Stimulated activated CD4-positive, alpha-beta T cell treated with anti-CD3 and anti-CD28 coated beads, TNF-alpha, amount 100 ng/mL, for 1 hour (primary cell): ENCODE measurements around the gene SYNGR4.
"Not testable (repeated sequence)": the region's sequence is repeated elsewhere in the genome, so short reads cannot be mapped to it uniquely, and the experiment has no call there.

Experiments used
- DNase-seq, 3 donors: peaks; one replicate each; pipeline ENCODE4 v3.0.0-alpha.2; 2020; ENCODE audit warnings: low read depth in 3 of 3, low spot score in 1 of 3

SYNGR4 gene

GRCh38 chr19:48371367-48371766 is 7.2 kb downstream of the SYNGR4 start:
- no peak for DNase-seq

GRCh38 chr19:48371771-48372170 is 7.6 kb downstream of the SYNGR4 start:
- not testable (repeated sequence) for DNase-seq

GRCh38 chr19:48372904-48373303 is 8.7 kb downstream of the SYNGR4 start:
- DNase-seq: no peak

- no peak for DNase-seq
Observed at GRCh38 chr19:48373567-48373966, 9.4 kb downstream of the SYNGR4 start.

GRCh38 chr19:48378194-48378570 is 14.0 kb downstream of the SYNGR4 start:
- no peak for DNase-seq

- no peak for DNase-seq
Observed at GRCh38 chr19:48379058-48379457, 14.9 kb downstream of the SYNGR4 start.

- DNase-seq: no peak
Observed at GRCh38 chr19:48381178-48381950, 17.2 kb downstream of the SYNGR4 start.

GRCh38 chr19:48382286-48382685 is 18.1 kb downstream of the SYNGR4 start:
- no peak for DNase-seq

- DNase-seq: no peak
Observed at GRCh38 chr19:48385461-48386087, 21.4 kb downstream of the SYNGR4 start.

- DNase-seq: no peak
Observed at GRCh38 chr19:48386981-48387380, 22.8 kb downstream of the SYNGR4 start.

GRCh38 chr19:48390188-48391099 is 26.3 kb downstream of the SYNGR4 start:
- peak in 2 of 3 donors; percentile 31 to 55 for DNase-seq

- DNase-seq: peak; percentile 25 to 66 (median 61)
Observed at GRCh38 chr19:48391100-48392005, 27.2 kb downstream of the SYNGR4 start, which contains the start of gene KDELR1. Gene KDELR1, minus strand, starts transcription at chr19:48391551. Its CDS starts 193 bp downstream, at chr19:48391358.

GRCh38 chr19:48392006-48392344 is 27.8 kb downstream of the SYNGR4 start:
- not testable (repeated sequence) for DNase-seq

GRCh38 chr19:48392860-48393558 is 28.8 kb downstream of the SYNGR4 start:
- DNase-seq: no peak

GRCh38 chr19:48393559-48394330 is 29.6 kb downstream of the SYNGR4 start, which contains the start of gene GRIN2D:
Gene GRIN2D, plus strand, starts transcription at chr19:48393668. Its CDS starts 4,725 bp downstream, at chr19:48398393.
- DNase-seq: no peak

- no peak for DNase-seq
Observed at GRCh38 chr19:48394331-48395169, 30.4 kb downstream of the SYNGR4 start.

GRCh38 chr19:48395170-48395455 is 30.9 kb downstream of the SYNGR4 start:
- no peak for DNase-seq

- no peak for DNase-seq
Observed at GRCh38 chr19:48395499-48395898, 31.3 kb downstream of the SYNGR4 start.
